K562 (cell line): Measurements from ENCODE around the gene FIS1.

Source experiments
- CREBBP ChIP-seq: IDR thresholded peaks from one replicate; pipeline ENCODE4 v1.6.1; 2012; ENCODE audit warnings: low read depth, mild to moderate bottlenecking, control low read depth, inconsistent platforms, low read length
- ILK ChIP-seq: fragments of 450-650 bp; IDR thresholded peaks from 2 replicates; pipeline ENCODE4 v1.6.1; 2016; ENCODE audit warnings: missing genetic modification characterization, low read depth, mild to moderate bottlenecking, missing compliant biosample characterization, moderate library complexity, borderline replicate concordance
- SREBF2 ChIP-seq: sonication (generic); formaldehyde crosslinking; IDR thresholded peaks from 2 replicates; pipeline ENCODE4 v1.4.0; 2020; ENCODE audit warnings: mild to moderate bottlenecking, missing genetic modification reagents

DNA sequence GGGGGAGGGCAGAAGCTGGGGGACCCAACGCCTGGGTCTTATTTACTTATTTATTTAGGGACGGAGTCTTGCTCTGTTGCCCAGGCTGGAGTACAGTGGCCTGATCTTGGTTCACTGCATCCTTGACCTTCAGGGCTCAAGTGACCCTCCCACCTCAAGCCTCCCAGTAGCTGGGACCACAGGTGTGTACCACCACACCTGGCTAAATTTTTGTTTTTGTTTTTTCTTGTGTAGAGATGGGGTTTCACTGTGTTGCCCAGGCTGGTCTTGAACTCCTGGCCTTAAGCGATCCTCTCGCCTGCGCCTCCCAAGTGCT, 42.3 kb downstream of the FIS1 start:
- no peak for TF ChIP-seq SREBF2 (CRISPR knock-in tag)
- no peak for TF ChIP-seq ILK (tag)
- TF ChIP-seq CREBBP, result no peak
